ENCODE measurements around the gene DHRSX.
"Not testable (repeated sequence)": the region's sequence is repeated elsewhere in the genome, so short reads cannot be mapped to it uniquely, and the experiment has no call there.

The DHRSX gene

GRCh38 chrX:2484721-2485648, 15.8 kb downstream of the DHRSX start:
- no peaks in the 10 kb centered on the region for H3K36me3 ChIP-seq (ENCODE audit: low read length)
- H3F3A ChIP-seq (ENCODE audit: insufficient read depth): no peaks in the 10 kb centered on the region
- H3K9ac ChIP-seq (ENCODE audit: low read length): no peak overlapping the region
- no peak for TF ChIP-seq EZH2phosphoT487 (conservative IDR thresholded peaks at IDR 0.05; ENCODE audit: low read length)
- TF ChIP-seq CTCF (IDR thresholded peaks at IDR 0.05; ENCODE audit: insufficient read depth, low read length, poor library complexity, severe bottlenecking): no peak
- no peaks in the 10 kb centered on the region for H3K27me3 ChIP-seq (ENCODE audit: low read length)
- no peaks in the 10 kb centered on the region for H3K9me2 ChIP-seq (replicated peaks; ENCODE audit: insufficient read depth, low read length)
- H3K4me3 ChIP-seq (ENCODE audit: insufficient read depth, low read length, poor library complexity, severe bottlenecking): no peak overlapping the region
- H2AFZ ChIP-seq (ENCODE audit: low read depth, low read length, severe bottlenecking): no peak overlapping the region
- no peaks in the 10 kb centered on the region for H3K9me3 ChIP-seq (ENCODE audit: insufficient read depth, low read length)
- H3K4me2 ChIP-seq (ENCODE audit: low read depth, low read length, poor library complexity, severe bottlenecking): no peak overlapping the region
- no peaks in the 10 kb centered on the region; the same call in 1 of the 2 replicates for H3K79me2 ChIP-seq (ENCODE audit: insufficient read depth, low read length)
- H4K20me1 ChIP-seq (ENCODE audit: low read depth, low read length): no peaks in the 10 kb centered on the region
- H3K27ac ChIP-seq (ENCODE audit: low read depth, low read length): no peak overlapping the region

- no peak overlapping the region for H3K4me2 ChIP-seq (ENCODE audit: low read depth, low read length, poor library complexity, severe bottlenecking)
Observed at GRCh38 chrX:2484256-2484655, 16.5 kb downstream of the DHRSX start.

GRCh38 chrX:2483398-2484060, 17.2 kb downstream of the DHRSX start:
- Histone ChIP-seq H2AFZ (ENCODE audit: low read depth, low read length, severe bottlenecking) (no peak overlapping the region), H3K9ac (ENCODE audit: low read length) (no peak overlapping the region), H3K9me3 (ENCODE audit: insufficient read depth, low read length) (no peaks in the 10 kb centered on the region), H4K20me1 (ENCODE audit: low read depth, low read length) (no peaks in the 10 kb centered on the region), H3F3A (ENCODE audit: insufficient read depth) (no peaks in the 10 kb centered on the region), H3K9me2 (replicated peaks; ENCODE audit: insufficient read depth, low read length) (no peaks in the 10 kb centered on the region), H3K27me3 (ENCODE audit: low read length) (no peaks in the 10 kb centered on the region), H3K36me3 (ENCODE audit: low read length) (no peaks in the 10 kb centered on the region), H3K4me3 (ENCODE audit: insufficient read depth, low read length, poor library complexity, severe bottlenecking) (no peak overlapping the region), H3K79me2 (ENCODE audit: insufficient read depth, low read length) (no peaks in the 10 kb centered on the region; the same call in 1 of the 2 replicates), H3K4me2 (ENCODE audit: low read depth, low read length, poor library complexity, severe bottlenecking) (no peak overlapping the region), H3K27ac (ENCODE audit: low read depth, low read length) (no peak overlapping the region)
- TF ChIP-seq CTCF (IDR thresholded peaks at IDR 0.05; ENCODE audit: insufficient read depth, low read length, poor library complexity, severe bottlenecking) (no peak), EZH2phosphoT487 (conservative IDR thresholded peaks at IDR 0.05; ENCODE audit: low read length) (no peak)

More at GRCh38 chrX:2484256-2484655, 16.5 kb downstream of the DHRSX start:
- no peaks in the 10 kb centered on the region for H3F3A ChIP-seq (ENCODE audit: insufficient read depth)
- H3K9ac ChIP-seq (ENCODE audit: low read length): no peak overlapping the region
- H3K9me2 ChIP-seq (replicated peaks; ENCODE audit: insufficient read depth, low read length): no peaks in the 10 kb centered on the region
- no peak overlapping the region for H2AFZ ChIP-seq (ENCODE audit: low read depth, low read length, severe bottlenecking)
- H3K36me3 ChIP-seq (ENCODE audit: low read length): no peaks in the 10 kb centered on the region
- no peaks in the 10 kb centered on the region; the same call in 1 of the 2 replicates for H3K79me2 ChIP-seq (ENCODE audit: insufficient read depth, low read length)
- H3K27ac ChIP-seq (ENCODE audit: low read depth, low read length): no peak overlapping the region
- no peak overlapping the region for H3K4me3 ChIP-seq (ENCODE audit: insufficient read depth, low read length, poor library complexity, severe bottlenecking)
- no peaks in the 10 kb centered on the region for H4K20me1 ChIP-seq (ENCODE audit: low read depth, low read length)
- H3K27me3 ChIP-seq (ENCODE audit: low read length): no peaks in the 10 kb centered on the region
- no peaks in the 10 kb centered on the region for H3K9me3 ChIP-seq (ENCODE audit: insufficient read depth, low read length)
- TF ChIP-seq EZH2phosphoT487 (conservative IDR thresholded peaks at IDR 0.05; ENCODE audit: low read length): no peak
- TF ChIP-seq CTCF (IDR thresholded peaks at IDR 0.05; ENCODE audit: insufficient read depth, low read length, poor library complexity, severe bottlenecking): no peak

GRCh38 chrX:2481597-2481996, 19.2 kb downstream of the DHRSX start:
- not testable (repeated sequence) for H3K79me2 ChIP-seq (ENCODE audit: insufficient read depth, low read length); H3K9me3 ChIP-seq (ENCODE audit: insufficient read depth, low read length); H3K36me3 ChIP-seq (ENCODE audit: low read length); H3K27ac ChIP-seq (ENCODE audit: low read depth, low read length); H3K27me3 ChIP-seq (ENCODE audit: low read length); H3K9me2 ChIP-seq (replicated peaks; ENCODE audit: insufficient read depth, low read length); H3K9ac ChIP-seq (ENCODE audit: low read length); H2AFZ ChIP-seq (ENCODE audit: low read depth, low read length, severe bottlenecking); H3F3A ChIP-seq (ENCODE audit: insufficient read depth); H3K4me3 ChIP-seq (ENCODE audit: insufficient read depth, low read length, poor library complexity, severe bottlenecking); H4K20me1 ChIP-seq (ENCODE audit: low read depth, low read length); H3K4me2 ChIP-seq (ENCODE audit: low read depth, low read length, poor library complexity, severe bottlenecking)

GRCh38 chrX:2479982-2480381, 20.8 kb downstream of the DHRSX start:
- H3K27me3 ChIP-seq (ENCODE audit: low read length); H3K4me2 ChIP-seq (ENCODE audit: low read depth, low read length, poor library complexity, severe bottlenecking); H3K9me2 ChIP-seq (replicated peaks; ENCODE audit: insufficient read depth, low read length); H3K79me2 ChIP-seq (ENCODE audit: insufficient read depth, low read length); H3K4me3 ChIP-seq (ENCODE audit: insufficient read depth, low read length, poor library complexity, severe bottlenecking); H4K20me1 ChIP-seq (ENCODE audit: low read depth, low read length); H3K27ac ChIP-seq (ENCODE audit: low read depth, low read length); H3F3A ChIP-seq (ENCODE audit: insufficient read depth); H2AFZ ChIP-seq (ENCODE audit: low read depth, low read length, severe bottlenecking); H3K36me3 ChIP-seq (ENCODE audit: low read length); H3K9me3 ChIP-seq (ENCODE audit: insufficient read depth, low read length); H3K9ac ChIP-seq (ENCODE audit: low read length): not testable (repeated sequence)

Measured in SU-DHL-6 (cell line).